Left renal pelvis (tissue), 4 donors: ENCODE results near the gene RALGPS1. TPM values are rescaled to one million over a fixed set of nuclear protein-coding genes. Genes with fewer than 3 reads are reported as not detected.

ENCODE experiments used
- DNase-seq, 4 donors: peaks; one replicate each; pipeline ENCODE4 v3.0.0-alpha.2; 2013; ENCODE audit warnings: low read depth in 4 of 4, low spot score in 3 of 4
- polyA plus RNA-seq, 4 donors: library from polyadenylated mRNA; unstranded; fragments of 120-200 nt; gene quantifications; one replicate each; pipeline ENCODE4 v1.2.1, GENCODE V29; 2013; ENCODE audit not compliant: insufficient read length in 4 of 4

Gene RALGPS1
- polyA plus RNA-seq, 4 donors, result 9.2 to 27.6 (median 24.5) TPM

GRCh38 chr9:127179633-127180441, 265.3 kb downstream of the RALGPS1 start:
- no peak for DNase-seq

GRCh38 chr9:127180457-127181314, 266.1 kb downstream of the RALGPS1 start:
- no peak for DNase-seq

- no peak for DNase-seq
Observed at GRCh38 chr9:127181315-127181580, 266.7 kb downstream of the RALGPS1 start.

- DNase-seq, result no peak
Observed at GRCh38 chr9:127181595-127182190, 267.1 kb downstream of the RALGPS1 start.

GRCh38 chr9:127182901-127183746, 268.5 kb downstream of the RALGPS1 start:
- DNase-seq, result no peak

- no peak for DNase-seq
Observed at GRCh38 chr9:127183814-127184582, 269.4 kb downstream of the RALGPS1 start.

- no peak for DNase-seq
Observed at GRCh38 chr9:127184641-127185040, 270.1 kb downstream of the RALGPS1 start.

- DNase-seq, result no peak
Observed at GRCh38 chr9:127185181-127185580, 270.6 kb downstream of the RALGPS1 start.

- peak in 2 of 4 donors; percentile 50 to 52 for DNase-seq
Observed at GRCh38 chr9:127185931-127186781, 271.6 kb downstream of the RALGPS1 start.

GRCh38 chr9:127186806-127187205, 272.2 kb downstream of the RALGPS1 start:
- DNase-seq, result no peak

GRCh38 chr9:127187231-127187956, 272.8 kb downstream of the RALGPS1 start:
- no peak for DNase-seq

GRCh38 chr9:127188396-127188795, 273.8 kb downstream of the RALGPS1 start:
- no peak for DNase-seq

- no peak for DNase-seq
Observed at GRCh38 chr9:127189628-127190027, 275.0 kb downstream of the RALGPS1 start.

- DNase-seq, result no peak
Observed at GRCh38 chr9:127192744-127193143, 278.2 kb downstream of the RALGPS1 start.

GRCh38 chr9:127193483-127193882, 278.9 kb downstream of the RALGPS1 start:
- no peak for DNase-seq

- no peak for DNase-seq
Observed at GRCh38 chr9:127194881-127195713, 280.5 kb downstream of the RALGPS1 start.
